GM18867 (cell line): ENCODE data around the gene POT1.
"Not testable (repeated sequence)": the region's sequence is repeated elsewhere in the genome, so short reads cannot be mapped to it uniquely, and the experiment has no call there.

Experiments
- ATAC-seq: cut with Tn5 transposase; IDR thresholded peaks from one replicate; pipeline ENCODE4 v1.9.1; 2021; ENCODE audit warnings: mild to moderate bottlenecking, moderate library complexity; ENCODE audit not compliant: unreplicated experiment

The POT1 gene

DNA sequence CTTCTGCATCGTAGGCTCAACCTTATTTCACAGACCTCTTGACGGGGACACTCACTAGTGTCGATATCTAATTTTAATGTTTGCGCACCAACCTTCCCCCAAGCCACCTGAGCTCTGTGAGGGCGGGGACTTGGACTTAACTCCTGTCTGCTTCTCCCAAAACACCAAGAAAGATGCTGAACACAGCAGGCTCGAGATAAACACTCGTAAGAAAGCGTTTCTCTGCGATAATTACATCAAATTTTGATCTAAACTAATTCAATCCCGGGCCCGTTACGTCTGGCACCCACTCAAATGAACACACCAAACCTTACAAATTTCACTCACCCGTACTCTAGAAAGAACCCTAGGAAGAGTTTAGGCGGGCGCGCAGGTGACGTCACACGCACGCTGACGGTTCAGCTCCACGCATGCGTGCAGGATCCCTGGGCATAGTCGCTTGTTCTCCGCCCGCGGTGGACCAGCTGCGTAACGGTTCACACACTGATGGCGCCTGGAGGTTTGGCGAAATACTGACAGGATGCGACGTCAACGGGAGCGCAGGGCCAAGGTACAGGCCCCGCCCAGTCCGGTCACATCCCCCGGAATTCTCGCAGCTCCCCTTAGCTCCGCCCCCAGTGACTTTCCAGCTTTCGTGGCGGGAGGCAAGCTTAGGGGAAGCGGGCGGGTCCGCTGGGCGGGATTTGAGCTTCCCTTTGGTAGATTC lies at the start of gene POT1:
Gene POT1, minus strand, starts transcription at position 359 of the 706 bp plus-strand sequence. CDS start 32,652 bp downstream, outside the sequence.
- peak; percentile 100 for ATAC-seq

DNA sequence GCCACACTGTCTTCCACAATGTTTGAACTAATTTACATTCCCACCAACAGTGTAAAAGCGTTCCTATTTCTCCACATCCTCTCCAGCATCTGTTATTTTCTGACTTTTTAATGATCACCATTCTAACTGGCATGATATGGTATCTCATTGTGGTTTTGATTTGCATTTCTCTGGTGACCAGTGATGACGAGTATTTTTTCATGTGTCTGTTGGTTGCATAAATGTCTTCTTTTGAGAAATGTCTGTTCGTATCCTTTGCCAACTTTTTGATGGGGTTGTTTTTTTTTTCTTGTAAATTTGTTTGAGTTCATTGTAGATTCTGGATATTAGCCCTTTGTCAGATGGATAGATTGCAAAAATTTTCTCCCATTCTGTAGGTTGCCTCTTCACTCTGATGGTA lies 45.5 kb upstream of the POT1 start:
- not testable (repeated sequence) for ATAC-seq

DNA sequence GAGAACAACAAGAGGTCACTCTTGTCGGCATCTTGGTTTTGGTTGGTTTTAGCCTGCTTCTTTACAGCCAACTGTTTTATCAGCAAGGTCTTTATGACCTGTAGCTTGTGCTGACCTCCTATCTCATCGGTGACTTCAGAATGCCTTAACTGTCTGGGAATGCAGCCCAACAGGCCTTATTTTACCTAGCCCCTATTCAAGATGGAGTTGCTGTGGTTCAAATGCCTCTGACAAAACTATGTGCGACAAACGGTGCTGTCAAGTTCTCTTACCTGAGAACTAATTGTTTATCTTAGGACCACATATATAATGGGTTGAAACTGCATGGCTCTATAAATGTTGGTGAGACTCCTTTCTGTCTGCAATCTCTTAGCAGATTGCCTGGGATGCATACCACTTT lies 35.9 kb upstream of the POT1 start:
- ATAC-seq: no peak

- ATAC-seq: no peak
Measured at GRCh38 chr7:124959676-124960075, 30.1 kb upstream of the POT1 start.

- not testable (repeated sequence) for ATAC-seq
Measured at GRCh38 chr7:124957952-124958351, 28.3 kb upstream of the POT1 start.

DNA sequence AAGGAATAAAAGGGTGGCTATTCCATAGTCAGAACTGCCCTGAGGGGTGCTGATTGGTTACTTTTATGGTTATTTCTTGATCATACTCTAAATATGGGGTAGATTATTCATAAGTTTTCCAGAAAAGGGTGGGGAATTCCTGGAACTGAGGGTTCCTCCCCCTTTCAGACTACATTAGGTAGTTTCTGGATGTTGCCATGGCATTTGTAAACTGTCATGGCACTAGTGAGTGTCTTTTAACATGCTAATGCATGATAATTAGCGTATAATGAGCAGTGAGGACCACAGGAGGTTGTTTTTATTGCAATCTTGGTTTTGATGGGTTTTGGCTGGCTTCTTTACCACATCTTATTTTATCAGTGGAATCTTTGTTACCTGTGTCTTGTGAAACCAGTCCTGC lies 26.5 kb upstream of the POT1 start:
- no peak for ATAC-seq

GRCh38 chr7:124954790-124955189 lies 25.2 kb upstream of the POT1 start:
- ATAC-seq: no peak

- no peak for ATAC-seq
Measured at GRCh38 chr7:124945680-124946079, 16.1 kb upstream of the POT1 start.

DNA sequence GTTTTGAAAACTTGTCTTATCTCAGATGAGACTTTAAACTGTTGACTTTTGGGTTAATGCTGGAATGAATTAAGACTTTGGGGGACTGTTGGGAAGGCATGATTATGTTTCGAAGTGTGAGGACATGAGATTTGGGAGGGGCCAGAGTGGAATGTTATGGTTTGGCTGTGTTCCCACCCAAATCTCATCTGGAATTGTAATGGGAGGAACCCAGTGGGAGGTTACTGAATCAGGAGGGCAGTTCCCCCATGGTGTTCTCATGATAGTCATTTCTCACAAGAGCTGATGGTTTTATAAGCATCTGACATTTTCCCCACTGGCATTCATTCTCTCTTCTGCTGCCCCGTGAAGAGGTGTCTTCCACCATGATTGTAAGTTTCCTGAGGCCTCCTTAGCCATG lies 13.8 kb upstream of the POT1 start:
- no peak for ATAC-seq

DNA sequence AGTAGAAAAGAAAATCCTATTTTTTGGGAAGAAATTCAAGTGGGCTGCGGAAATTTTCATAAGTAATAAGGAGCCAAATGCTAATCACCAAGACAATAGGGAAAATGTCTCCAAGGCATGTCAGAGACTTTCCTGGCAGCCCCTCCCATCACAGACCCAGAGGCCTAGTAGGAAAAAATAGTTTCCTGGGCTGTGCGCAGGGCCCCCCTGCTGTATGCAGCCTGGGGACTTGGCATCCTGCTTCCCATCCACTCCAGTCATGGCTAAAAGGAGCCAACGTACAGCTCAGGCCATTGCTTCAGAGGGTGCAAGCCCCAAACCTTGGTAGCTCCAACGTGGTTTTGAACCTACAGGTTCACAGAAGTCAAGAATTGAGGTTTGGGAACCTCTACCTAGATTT lies 12.8 kb upstream of the POT1 start:
- ATAC-seq: no peak

- ATAC-seq: no peak
Measured at GRCh38 chr7:124940306-124940705, 10.7 kb upstream of the POT1 start.

DNA sequence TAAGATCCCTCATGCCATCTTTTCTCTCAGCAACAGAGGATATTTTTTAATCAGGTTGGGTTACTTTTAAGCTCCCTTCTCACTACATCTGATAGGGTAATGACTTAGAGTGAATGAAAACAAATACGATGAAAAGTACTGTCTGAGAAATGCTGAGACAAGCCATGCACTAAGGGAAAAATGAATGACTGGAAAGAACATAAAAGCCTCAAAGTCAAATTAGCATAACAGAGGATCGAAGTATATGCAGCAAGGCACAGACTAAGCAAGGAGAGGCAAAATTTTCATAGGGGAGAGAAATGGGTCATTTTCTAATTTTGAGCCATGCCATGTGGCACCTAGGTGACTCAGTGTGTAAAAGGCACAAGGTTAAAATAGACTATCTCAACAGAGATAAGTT lies 8.5 kb upstream of the POT1 start:
- no peak for ATAC-seq

- no peak for ATAC-seq
Measured at GRCh38 chr7:124937076-124937475, 7.5 kb upstream of the POT1 start.

GRCh38 chr7:124934841-124935240 lies 5.2 kb upstream of the POT1 start:
- no peak for ATAC-seq

- no peak for ATAC-seq
Measured at GRCh38 chr7:124930655-124931597, 1.3 kb upstream of the POT1 start.

DNA sequence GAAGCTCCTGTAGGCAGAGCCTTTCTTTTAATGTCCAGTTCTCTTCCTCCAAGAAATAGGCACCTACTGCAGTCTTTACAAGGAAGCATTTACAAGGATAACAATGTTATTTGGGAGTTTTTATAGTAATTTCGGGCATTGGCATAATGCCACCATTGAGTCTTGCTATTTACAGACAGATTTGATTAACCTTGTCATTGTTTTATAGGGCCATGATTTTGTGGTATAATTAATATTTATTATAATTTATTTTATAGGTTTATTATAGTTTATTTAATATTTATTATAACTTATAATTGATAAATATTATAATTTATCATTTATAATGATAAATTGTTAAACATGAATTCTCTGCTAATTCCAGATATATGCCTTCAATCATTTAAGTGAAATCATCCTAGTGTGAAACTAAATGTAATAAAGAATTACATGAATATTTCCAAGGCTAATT lies 573 bp upstream of the POT1 start:
- no peak for ATAC-seq

DNA sequence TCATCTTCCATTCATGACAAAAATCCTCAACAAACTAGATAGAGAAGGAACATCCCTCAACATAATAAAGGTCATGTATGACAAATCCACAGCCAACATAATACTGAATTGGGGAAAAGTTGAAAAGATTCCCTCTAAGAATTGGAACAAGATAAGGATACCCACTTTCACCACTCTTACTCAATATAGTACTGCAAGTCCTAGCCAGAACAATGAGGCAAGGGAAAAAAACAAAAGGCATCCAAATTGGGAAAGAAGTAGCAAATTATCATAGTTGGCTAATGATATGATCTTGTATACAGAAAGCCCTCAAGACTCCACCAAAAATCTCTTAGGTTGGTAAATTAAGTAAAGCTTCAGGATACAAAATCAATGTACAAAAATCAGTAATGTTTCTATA lies 4.7 kb downstream of the POT1 start:
- ATAC-seq: no peak

- ATAC-seq: no peak
Measured at GRCh38 chr7:124922200-124922599, 7.4 kb downstream of the POT1 start.

DNA sequence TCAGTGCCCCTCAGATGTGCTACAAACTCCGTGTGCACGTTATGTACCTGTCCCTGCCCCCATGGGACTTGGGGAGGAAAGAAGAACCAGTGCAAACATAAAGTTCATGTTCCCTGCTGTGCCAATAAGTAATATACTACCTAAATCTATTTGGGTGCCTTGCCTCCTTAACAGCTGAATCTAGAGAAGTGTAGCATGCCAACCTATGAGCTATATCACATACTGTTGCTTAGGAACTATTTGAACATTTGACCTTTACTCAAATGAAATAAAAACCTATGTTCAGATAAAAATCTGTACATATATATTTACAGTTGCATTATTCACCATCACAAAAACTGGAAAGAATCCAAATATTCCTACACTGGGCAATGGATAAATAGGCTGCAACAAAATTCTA lies 9.8 kb downstream of the POT1 start:
- ATAC-seq: no peak

- peak; percentile 49 for ATAC-seq
Measured at GRCh38 chr7:124918662-124919061, 11.0 kb downstream of the POT1 start.

DNA sequence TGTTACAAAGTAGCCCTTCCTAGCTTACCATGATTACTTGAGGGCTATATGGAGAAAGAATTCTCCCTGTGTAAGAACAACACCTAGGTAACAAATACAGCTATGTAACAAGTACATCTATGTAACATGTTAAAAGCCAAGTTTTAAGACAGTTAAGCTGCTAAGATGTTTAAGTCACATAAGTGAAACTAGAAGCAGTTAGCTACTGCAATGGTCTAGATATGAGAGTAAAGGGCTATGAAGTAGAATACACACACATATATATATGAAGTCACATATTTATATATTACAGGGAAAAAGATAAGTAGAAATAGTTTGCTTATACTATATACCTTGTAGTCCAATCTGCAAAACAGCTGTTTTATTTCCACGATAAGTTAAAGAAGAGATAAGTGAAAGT lies 14.4 kb downstream of the POT1 start:
- ATAC-seq: peak; percentile 54

GRCh38 chr7:124914298-124914697 lies 15.3 kb downstream of the POT1 start:
- peak; percentile 73 for ATAC-seq
